Right lobe of liver (tissue), 4 donors: ENCODE results near the gene MED8.
A peak's percentile ranks its signal among the peaks of the same experiment; 100 is the strongest.

Experiments
- CTCF ChIP-seq, 4 donors: fragments of 200-600 bp in 3 of 4; fragments of 450-650 bp in 1 of 4; IDR thresholded peaks; one replicate each; pipeline versions ENCODE4 v1.5.1 to v1.8.0; 2016 to 2022; ENCODE audit warnings: antibody characterized with exemption in 4 of 4, mild to moderate bottlenecking in 2 of 4
- POLR2A ChIP-seq: fragments of 450-650 bp; IDR thresholded peaks from one replicate; pipeline ENCODE4 v1.6.1; 2017; ENCODE audit warnings: antibody characterized with exemption, mild to moderate bottlenecking
- donor health status: DM: no; HTN: no; CAD: no.
- donor health status: DM: no; HTN: no; CAD: no.
- donor health status: DM: no; HTN: yes; CAD: no.

- peak in 1 of 4 donors; percentile 3 for TF ChIP-seq CTCF (IDR thresholded peaks at IDR 0.05)
- TF ChIP-seq POLR2A: no peak
These were observed 22.3 kb downstream of the MED8 start for GRCh38 chr1:43367026-43367903.
